ENCODE data around the gene NOXO1. TPM values are rescaled to one million over a fixed set of nuclear protein-coding genes. Genes with fewer than 3 reads are reported as not detected.

Gene NOXO1
- total and polyA plus RNA-seq, 10 of the 15 experiments (the other 5 are each of a cell fraction or from before 2014, with no cell fraction given): 0.09 to 0.76 (median 0.26) TPM; not detected in 4

GRCh38 chr16:1992704-1993317 is 11.5 kb upstream of the NOXO1 start:
- ChIA-PET CTCF (interaction anchor here (6.5 kb wide), 1 partner anchor 11 kb away, joined by 54 read pairs; no protein-coding TSS in a partner anchor), SMC1A (ENCODE audit: uncharacterized antibody, unreplicated experiment) (no interaction called here), POLR2A (interaction anchor here (1.4 to 3.3 kb wide), 5 partner anchors 11 to 148 kb away, joined by 3 to 14 read pairs (median 13); partner anchors contain the start of genes RPS2 and TBL3), RAD21 (ENCODE audit: unreplicated experiment) (interaction anchor here (0.9 kb wide), 1 partner anchor 11 kb away, joined by 4 read pairs; no protein-coding TSS in a partner anchor)
- FAIRE-seq (no peak), ATAC-seq (no peak), DNase-seq (ENCODE audit: low read depth, low spot score) (no peak)
- H3K4me2 ChIP-seq (ENCODE audit: control insufficient read depth, insufficient read depth): 0 out of 2 replicates have a peak overlapping the region, but pooled peaks have one; percentile 0
- no peak overlapping the region for H3K9ac ChIP-seq (ENCODE audit: control insufficient read depth, insufficient read depth, low read length)
- H3K79me2 ChIP-seq (ENCODE audit: control insufficient read depth, insufficient read depth, low read length): no peaks in the 10 kb centered on the region
- in situ Hi-C loops (cut with MboI) (no loop called here), intact Hi-C loops (cut with micrococcal nuclease; ENCODE audit: unreplicated experiment) (no loop called here)
- H2AFZ ChIP-seq (ENCODE audit: control insufficient read depth, low read depth, low read length): peak overlapping the region; percentile 53
- peaks cover 1 to 3% of the 10 kb centered on the region in 2 experiments; a peak in 3 of 4 replicates for H3K36me3 ChIP-seq (ENCODE audit: control insufficient read depth in 2 of 2, insufficient read depth in 2 of 2, low read length in 1 of 2)
- H3K9me3 ChIP-seq (replicated peaks; ENCODE audit: control insufficient read depth, insufficient read depth, low read length): peaks cover 1% of the 10 kb centered on the region; the same call in 1 of the 3 replicates
- H3K4me1 ChIP-seq (ENCODE audit: control insufficient read depth, insufficient read depth, low read length): peaks cover 26% of the 10 kb centered on the region
- TF ChIP-seq CEBPB (IDR thresholded peaks at IDR 0.05; ENCODE audit: borderline replicate concordance in 1 of 2, low read depth in 2 of 2, low read length in 2 of 2) (no peak), NR2F1 (conservative IDR thresholded peaks at IDR 0.05) (0 out of 2 replicates have a peak, but pooled peaks have one; percentile 39), NFIC (IDR thresholded peaks at IDR 0.05; ENCODE audit: low read depth, low read length) (no peak), GATAD2B (conservative IDR thresholded peaks at IDR 0.05; ENCODE audit: low read depth) (peak; percentile 2; the same call in 1 of the 2 replicates), YY1 (IDR thresholded peaks at IDR 0.05; ENCODE audit: low read depth, low read length) (0 out of 2 replicates have a peak, but pooled peaks have one; percentile 4), RFX5 (IDR thresholded peaks at IDR 0.05; ENCODE audit: low read depth, low read length) (no peak), DPF2 (IDR thresholded peaks at IDR 0.05) (0 out of 2 replicates have a peak, but pooled peaks have one; percentile 4), SUZ12 (IDR thresholded peaks at IDR 0.05; ENCODE audit: unreplicated experiment) (no peak), NBN (IDR thresholded peaks at IDR 0.05) (no peak)
- BruUV-seq (replicated peaks): no TSS peak
- WGBS (ENCODE audit: insufficient coverage, insufficient replicate concordance, low lambda C conversion rate, missing lambda C conversion rate): 98% methylated on average over 37 of the region's 50 CpGs
- H4K20me1 ChIP-seq (ENCODE audit: control insufficient read depth, insufficient read depth): no peaks in the 10 kb centered on the region
- H3K27me3 ChIP-seq (replicated peaks in 1 of 2; ENCODE audit: control insufficient read depth in 2 of 2, insufficient read depth in 2 of 2, low read length in 1 of 2): no peaks in the 10 kb centered on the region
- H3K27ac ChIP-seq (ENCODE audit: control insufficient read depth, insufficient read depth): no peak overlapping the region
- no peak overlapping the region for H3K4me3 ChIP-seq

All from GM12878 (cell line).